Transverse colon (tissue), 3 donors: ENCODE measurements around the gene ARPC1A.

ENCODE experiments used
- POLR2A ChIP-seq: fragments of 450-650 bp; IDR thresholded peaks from one replicate; pipeline ENCODE4 v1.6.1; 2016; ENCODE audit warnings: antibody characterized with exemption, mild to moderate bottlenecking, moderate library complexity
- POLR2AphosphoS5 ChIP-seq, 3 donors: sonication (generic); formaldehyde crosslinking; IDR thresholded peaks; one replicate each; pipeline ENCODE4 v1.6.1; 2016; ENCODE audit warnings: antibody characterized with exemption in 3 of 3

GRCh38 chr7:99380032-99380822, 54.5 kb downstream of the ARPC1A start:
- TF ChIP-seq POLR2AphosphoS5 (IDR thresholded peaks at IDR 0.05), result no peak
- TF ChIP-seq POLR2A, result no peak
